ENCODE data around the gene CARD11.

DNA sequence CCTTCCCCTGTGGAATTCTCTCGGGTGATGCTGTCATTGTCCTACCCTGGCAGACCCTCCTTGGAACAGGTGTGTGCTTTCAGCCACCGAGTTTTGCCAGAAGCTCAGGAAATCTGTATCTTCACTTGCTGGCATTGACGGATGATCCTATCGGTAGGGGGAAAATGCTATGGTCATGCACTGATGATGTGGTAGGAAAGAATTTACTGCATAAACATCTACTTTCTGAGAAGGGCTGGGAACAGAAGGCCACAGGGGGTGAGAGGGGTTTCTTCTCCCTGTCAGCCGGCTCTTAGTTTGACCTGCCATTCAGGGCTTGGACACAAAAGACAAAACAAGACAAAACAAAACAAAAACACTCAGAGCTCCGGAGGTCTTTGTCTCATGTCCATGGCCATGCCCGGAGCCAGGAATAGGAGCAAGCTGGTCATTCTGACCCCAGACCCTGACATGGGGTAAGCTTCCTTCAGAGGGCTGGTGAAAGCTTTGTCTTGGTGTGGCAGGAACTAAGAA lies 43.6 kb upstream of the CARD11 start:
- TF ChIP-seq POLR2AphosphoS5 (IDR thresholded peaks at IDR 0.05; ENCODE audit: low read depth, low read length), result no peak
- TF ChIP-seq POLR2A (IDR thresholded peaks at IDR 0.05; ENCODE audit: low read depth, low read length), result no peak

Data from GM12892 (cell line).